ENCODE results near the gene EIPR1.

The EIPR1 gene

DNA sequence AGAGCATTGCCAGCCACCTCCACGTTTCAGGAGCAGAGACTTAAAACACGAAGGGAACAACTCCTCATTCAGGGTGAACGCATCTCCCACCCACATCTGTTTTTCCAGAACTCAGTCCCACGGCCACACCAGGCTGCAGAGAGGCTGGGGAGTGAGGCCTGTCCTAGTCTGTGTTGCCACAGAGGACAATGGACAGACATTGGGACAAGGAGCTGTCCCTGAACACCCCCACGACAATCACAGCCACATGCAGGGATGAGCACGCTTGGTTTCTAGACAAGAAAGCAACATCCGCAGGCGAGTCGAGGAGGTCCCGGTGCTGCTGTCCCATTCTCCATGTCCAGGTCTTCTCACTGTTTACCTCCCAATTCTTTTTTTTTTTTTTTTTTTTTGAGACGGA lies 167.4 kb downstream of the EIPR1 start:
- Histone ChIP-seq H3K36me3 (ENCODE audit: control insufficient read depth in 2 of 2, insufficient read depth in 2 of 2, low read length in 2 of 2) (peaks cover 0 to 4% of the 10 kb centered on the region in 2 donors), H3K4me1 (ENCODE audit: control insufficient read depth, insufficient read depth, low read length) (no peaks in the 10 kb centered on the region), H3K4me3 (ENCODE audit: low read length in 2 of 2) (no peak overlapping the region), H3K9ac (ENCODE audit: low read length in 2 of 2) (no peak overlapping the region), H3K27ac (ENCODE audit: low read length) (no peak overlapping the region), H3K27me3 (ENCODE audit: control insufficient read depth in 1 of 2, insufficient read depth in 2 of 2, low read length in 2 of 2) (no peaks in the 10 kb centered on the region), H3K9me3 (ENCODE audit: control insufficient read depth in 2 of 2, low read length in 2 of 2) (peaks cover 0 to 4% of the 10 kb centered on the region in 2 donors)

DNA sequence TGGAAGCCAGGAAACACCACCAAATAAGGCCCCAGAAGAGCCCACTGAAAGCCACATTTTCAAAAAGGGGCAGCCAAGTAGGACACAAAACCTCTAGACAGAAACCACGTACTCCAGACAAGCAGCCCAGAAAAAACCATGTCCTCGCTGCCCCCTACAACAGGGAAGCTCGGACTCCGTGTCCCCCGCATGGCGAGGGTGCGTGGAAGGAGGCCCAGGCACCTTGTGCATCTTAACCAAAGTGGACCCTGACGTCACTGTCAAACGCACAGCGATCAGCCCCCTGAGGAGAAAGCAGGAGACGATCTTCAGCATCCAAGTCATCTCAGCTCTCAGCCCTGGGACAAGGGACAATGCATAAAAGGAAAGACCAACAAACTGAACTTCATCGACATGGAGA lies 168.4 kb downstream of the EIPR1 start:
- H3K9me3 ChIP-seq (ENCODE audit: control insufficient read depth in 2 of 2, low read length in 2 of 2): peaks cover 0 to 6% of the 10 kb centered on the region in 2 donors

DNA sequence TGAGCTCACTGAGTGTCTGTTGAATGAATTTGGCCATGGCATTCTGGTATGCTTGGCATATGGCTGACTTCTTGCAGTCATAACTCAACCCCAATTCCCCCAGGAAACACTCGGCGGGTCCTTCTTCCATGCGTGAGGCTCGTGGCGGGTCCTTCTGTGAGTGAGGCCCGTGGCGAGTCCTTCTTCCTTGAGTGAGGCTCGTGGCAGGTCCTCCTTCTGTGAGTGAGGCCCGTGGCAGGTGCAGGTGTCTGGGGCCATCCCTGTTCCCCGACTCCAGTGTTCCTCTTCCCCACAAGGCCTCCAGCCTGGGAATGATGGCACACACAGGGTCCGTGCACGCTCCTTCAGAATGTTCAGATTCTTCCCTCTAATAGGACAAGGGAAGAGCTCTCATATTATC lies 169.0 kb downstream of the EIPR1 start:
- no peak overlapping the region for H3K9ac ChIP-seq (ENCODE audit: low read length in 2 of 2)
- no peaks in the 10 kb centered on the region for H3K27me3 ChIP-seq (ENCODE audit: control insufficient read depth in 1 of 2, insufficient read depth in 2 of 2, low read length in 2 of 2)
- no peak overlapping the region for H3K4me3 ChIP-seq (ENCODE audit: low read length in 2 of 2)
- peaks cover 0 to 6% of the 10 kb centered on the region in 2 donors for H3K9me3 ChIP-seq (ENCODE audit: control insufficient read depth in 2 of 2, low read length in 2 of 2)
- H3K4me1 ChIP-seq (ENCODE audit: control insufficient read depth, insufficient read depth, low read length): no peaks in the 10 kb centered on the region
- peaks cover 0 to 6% of the 10 kb centered on the region in 2 donors for H3K36me3 ChIP-seq (ENCODE audit: control insufficient read depth in 2 of 2, insufficient read depth in 2 of 2, low read length in 2 of 2)
- no peak overlapping the region for H3K27ac ChIP-seq (ENCODE audit: low read length)

More for the DNA sequence above, 168.4 kb downstream of the EIPR1 start:
- no peaks in the 10 kb centered on the region for H3K27me3 ChIP-seq (ENCODE audit: control insufficient read depth in 1 of 2, insufficient read depth in 2 of 2, low read length in 2 of 2)
- H3K27ac ChIP-seq (ENCODE audit: low read length): no peak overlapping the region
- peaks cover 0 to 6% of the 10 kb centered on the region in 2 donors for H3K36me3 ChIP-seq (ENCODE audit: control insufficient read depth in 2 of 2, insufficient read depth in 2 of 2, low read length in 2 of 2)
- H3K9ac ChIP-seq (ENCODE audit: low read length in 2 of 2): no peak overlapping the region
- no peaks in the 10 kb centered on the region for H3K4me1 ChIP-seq (ENCODE audit: control insufficient read depth, insufficient read depth, low read length)
- no peak overlapping the region for H3K4me3 ChIP-seq (ENCODE audit: low read length in 2 of 2)

DNA sequence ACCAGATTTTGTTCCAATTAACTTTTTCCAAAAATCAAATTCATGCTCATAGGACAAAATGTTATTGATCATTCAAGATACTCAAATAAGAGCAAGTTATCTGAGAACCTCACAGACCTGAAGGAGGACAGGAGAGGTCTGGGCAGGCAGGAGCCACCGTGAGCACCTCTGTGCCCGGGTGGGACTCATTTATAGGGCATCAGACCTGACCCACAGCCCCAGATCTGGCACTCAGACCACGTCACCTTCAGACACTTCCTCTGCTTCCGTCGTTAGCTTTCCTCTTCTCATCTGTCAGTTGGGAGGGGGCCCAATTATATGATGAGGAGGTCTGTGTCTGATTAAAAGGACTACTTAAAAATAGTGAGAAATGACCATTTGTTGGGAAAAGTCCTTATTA lies 169.4 kb downstream of the EIPR1 start:
- Histone ChIP-seq H3K27ac (ENCODE audit: low read length) (no peak overlapping the region), H3K9ac (ENCODE audit: low read length in 2 of 2) (no peak overlapping the region), H3K36me3 (ENCODE audit: control insufficient read depth in 2 of 2, insufficient read depth in 2 of 2, low read length in 2 of 2) (peaks cover 0 to 6% of the 10 kb centered on the region in 2 donors), H3K4me3 (ENCODE audit: low read length in 2 of 2) (no peak overlapping the region), H3K27me3 (ENCODE audit: control insufficient read depth in 1 of 2, insufficient read depth in 2 of 2, low read length in 2 of 2) (no peaks in the 10 kb centered on the region), H3K9me3 (ENCODE audit: control insufficient read depth in 2 of 2, low read length in 2 of 2) (peaks cover 0 to 6% of the 10 kb centered on the region in 2 donors), H3K4me1 (ENCODE audit: control insufficient read depth, insufficient read depth, low read length) (no peaks in the 10 kb centered on the region)

DNA sequence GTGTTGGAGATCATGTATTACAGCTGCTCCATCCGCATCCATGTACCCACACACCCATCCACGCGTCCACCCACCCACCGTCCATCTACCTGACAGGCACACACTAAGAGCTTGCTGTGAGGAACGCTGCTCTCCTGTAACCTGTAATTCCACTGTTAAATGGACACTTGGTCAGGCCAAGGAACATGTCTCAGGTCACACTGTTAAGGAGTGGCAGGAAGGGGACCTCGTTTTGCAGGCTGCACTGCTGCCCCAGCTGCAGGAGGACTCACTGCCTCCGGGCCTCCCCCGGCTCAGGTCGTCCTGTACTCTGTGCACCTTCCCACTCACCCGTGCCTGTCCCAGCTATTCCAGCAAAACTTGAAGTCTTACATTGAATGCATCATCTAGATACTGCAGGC lies 170.5 kb downstream of the EIPR1 start:
- no peak overlapping the region for H3K4me3 ChIP-seq (ENCODE audit: low read length in 2 of 2)
- peaks cover 0 to 6% of the 10 kb centered on the region in 2 donors for H3K36me3 ChIP-seq (ENCODE audit: control insufficient read depth in 2 of 2, insufficient read depth in 2 of 2, low read length in 2 of 2)
- H3K27ac ChIP-seq (ENCODE audit: low read length): no peak overlapping the region
- no peaks in the 10 kb centered on the region for H3K4me1 ChIP-seq (ENCODE audit: control insufficient read depth, insufficient read depth, low read length)
- peaks cover 0 to 6% of the 10 kb centered on the region in 2 donors for H3K9me3 ChIP-seq (ENCODE audit: control insufficient read depth in 2 of 2, low read length in 2 of 2)
- no peak overlapping the region for H3K9ac ChIP-seq (ENCODE audit: low read length in 2 of 2)
- H3K27me3 ChIP-seq (ENCODE audit: control insufficient read depth in 1 of 2, insufficient read depth in 2 of 2, low read length in 2 of 2): no peaks in the 10 kb centered on the region

DNA sequence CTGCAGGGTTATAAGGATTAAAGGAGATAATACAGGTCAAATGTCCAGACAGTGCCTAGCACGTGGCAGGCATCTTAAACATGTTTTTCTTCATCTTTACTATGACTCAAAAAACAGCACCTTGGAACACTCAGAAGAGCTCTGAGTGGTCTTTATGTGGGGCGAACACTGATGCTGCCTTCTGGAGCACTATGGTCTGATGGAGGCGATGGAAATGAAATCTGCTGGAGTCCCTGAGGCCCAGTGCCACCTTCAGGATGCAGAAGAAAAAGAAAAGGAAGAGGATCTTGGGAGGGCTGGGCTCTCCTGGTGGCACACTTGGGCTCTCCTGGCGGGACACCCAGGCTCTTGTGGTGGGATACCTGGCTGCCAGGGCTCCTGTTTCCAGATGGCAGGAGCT lies 171.8 kb downstream of the EIPR1 start:
- Histone ChIP-seq H3K9me3 (ENCODE audit: control insufficient read depth in 2 of 2, low read length in 2 of 2) (peaks cover 0 to 6% of the 10 kb centered on the region in 2 donors), H3K4me1 (ENCODE audit: control insufficient read depth, insufficient read depth, low read length) (no peaks in the 10 kb centered on the region), H3K36me3 (ENCODE audit: control insufficient read depth in 2 of 2, insufficient read depth in 2 of 2, low read length in 2 of 2) (peaks cover 0 to 4% of the 10 kb centered on the region in 2 donors), H3K4me3 (ENCODE audit: low read length in 2 of 2) (no peak overlapping the region), H3K27me3 (ENCODE audit: control insufficient read depth in 1 of 2, insufficient read depth in 2 of 2, low read length in 2 of 2) (no peaks in the 10 kb centered on the region), H3K9ac (ENCODE audit: low read length in 2 of 2) (no peak overlapping the region), H3K27ac (ENCODE audit: low read length) (no peak overlapping the region)

DNA sequence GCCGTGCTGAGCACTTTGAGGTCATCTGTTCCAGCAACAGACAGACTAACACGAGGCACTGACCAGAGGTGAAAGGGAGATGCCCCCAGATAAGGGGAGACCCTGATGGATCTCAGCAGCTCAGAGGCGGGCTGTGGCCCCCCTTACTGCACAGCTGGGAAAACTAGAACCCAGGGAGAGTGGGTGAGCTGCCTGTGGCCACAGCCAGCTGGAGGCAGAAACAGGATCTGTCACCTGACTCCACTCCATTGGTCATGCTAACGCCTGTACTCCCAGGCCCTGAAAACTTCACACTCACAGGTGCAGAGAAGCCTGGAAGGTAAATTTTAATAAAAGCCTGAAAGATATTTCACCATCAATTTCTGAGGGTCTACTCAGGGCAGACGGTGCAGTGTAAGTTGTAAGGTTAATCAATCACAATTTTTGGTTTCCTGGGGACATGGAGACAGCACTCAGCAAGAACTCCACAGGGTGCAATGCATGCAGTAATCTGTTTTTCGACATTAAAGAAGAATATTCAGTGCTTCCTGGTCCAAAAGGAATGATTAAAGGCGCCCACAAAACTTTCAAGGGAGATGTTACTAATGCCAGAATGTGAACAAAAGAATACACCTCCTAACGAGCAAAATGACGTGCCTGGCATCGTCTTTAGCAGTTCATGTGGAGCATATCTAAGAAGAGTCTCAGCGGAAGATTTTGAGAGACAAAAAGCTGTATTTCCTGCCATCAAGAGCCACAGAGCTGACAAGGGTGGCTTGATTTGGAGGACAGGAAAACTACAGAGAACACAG lies 173.4 kb downstream of the EIPR1 start:
- Histone ChIP-seq H3K36me3 (ENCODE audit: control insufficient read depth in 2 of 2, insufficient read depth in 2 of 2, low read length in 2 of 2) (peaks cover 0 to 4% of the 10 kb centered on the region in 2 donors), H3K9ac (ENCODE audit: low read length in 2 of 2) (no peak overlapping the region), H3K27me3 (ENCODE audit: control insufficient read depth in 1 of 2, insufficient read depth in 2 of 2, low read length in 2 of 2) (no peaks in the 10 kb centered on the region), H3K9me3 (ENCODE audit: control insufficient read depth in 2 of 2, low read length in 2 of 2) (peaks cover 0 to 6% of the 10 kb centered on the region in 2 donors), H3K27ac (ENCODE audit: low read length) (no peak overlapping the region), H3K4me3 (ENCODE audit: low read length in 2 of 2) (no peak overlapping the region), H3K4me1 (ENCODE audit: control insufficient read depth, insufficient read depth, low read length) (no peaks in the 10 kb centered on the region)

DNA sequence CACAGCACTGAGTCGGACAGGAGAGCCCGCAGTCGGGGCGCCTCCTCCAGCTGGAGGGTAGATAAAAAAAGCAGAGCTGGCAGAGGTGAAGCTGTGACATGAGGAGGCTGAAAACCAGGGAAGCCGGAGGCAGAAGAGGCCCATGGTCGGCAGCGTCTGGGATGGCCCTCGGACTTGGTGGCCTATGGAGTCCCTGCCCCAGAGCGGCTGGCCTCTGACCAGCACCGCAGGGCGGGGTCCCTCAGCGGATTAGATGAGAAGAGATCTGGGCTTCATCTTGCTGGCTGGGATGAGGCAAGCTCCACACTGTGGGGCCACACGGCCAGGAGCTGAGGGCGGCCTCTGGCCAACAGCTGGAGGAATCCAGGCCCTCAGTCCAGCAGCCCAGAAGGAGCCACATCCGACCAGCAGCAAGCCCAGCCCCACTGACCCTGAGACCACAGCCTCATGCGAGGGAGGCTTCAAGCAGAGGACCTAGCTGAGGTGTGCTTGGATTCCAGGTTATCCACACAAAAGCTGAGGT lies 174.1 kb downstream of the EIPR1 start:
- Histone ChIP-seq H3K9me3 (ENCODE audit: control insufficient read depth in 2 of 2, low read length in 2 of 2) (peaks cover 0 to 6% of the 10 kb centered on the region in 2 donors), H3K36me3 (ENCODE audit: control insufficient read depth in 2 of 2, insufficient read depth in 2 of 2, low read length in 2 of 2) (peaks cover 0 to 3% of the 10 kb centered on the region in 2 donors), H3K4me3 (ENCODE audit: low read length in 2 of 2) (no peak overlapping the region), H3K27me3 (ENCODE audit: control insufficient read depth in 1 of 2, insufficient read depth in 2 of 2, low read length in 2 of 2) (no peaks in the 10 kb centered on the region), H3K27ac (ENCODE audit: low read length) (no peak overlapping the region), H3K4me1 (ENCODE audit: control insufficient read depth, insufficient read depth, low read length) (no peaks in the 10 kb centered on the region), H3K9ac (ENCODE audit: low read length in 2 of 2) (no peak overlapping the region)

DNA sequence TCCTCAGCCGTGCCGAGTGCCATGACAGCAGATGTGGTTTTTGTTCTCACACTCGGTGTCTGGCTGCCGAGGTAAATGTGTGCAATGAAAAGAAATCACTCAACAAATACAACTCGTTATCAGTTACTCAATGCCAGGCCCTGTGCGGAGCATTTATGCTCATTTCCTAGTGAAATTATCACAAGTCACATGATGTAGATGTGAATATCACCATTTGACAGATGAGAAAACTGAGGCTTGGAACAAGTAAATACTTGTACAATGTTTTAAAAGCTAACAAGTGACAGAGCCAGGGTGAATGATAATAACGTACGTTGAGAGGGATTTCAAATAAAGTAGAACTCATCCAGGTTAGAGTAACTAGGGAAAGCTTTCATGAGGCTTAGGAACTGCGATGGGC lies 174.7 kb downstream of the EIPR1 start:
- peaks cover 0 to 2% of the 10 kb centered on the region in 2 donors for H3K36me3 ChIP-seq (ENCODE audit: control insufficient read depth in 2 of 2, insufficient read depth in 2 of 2, low read length in 2 of 2)

DNA sequence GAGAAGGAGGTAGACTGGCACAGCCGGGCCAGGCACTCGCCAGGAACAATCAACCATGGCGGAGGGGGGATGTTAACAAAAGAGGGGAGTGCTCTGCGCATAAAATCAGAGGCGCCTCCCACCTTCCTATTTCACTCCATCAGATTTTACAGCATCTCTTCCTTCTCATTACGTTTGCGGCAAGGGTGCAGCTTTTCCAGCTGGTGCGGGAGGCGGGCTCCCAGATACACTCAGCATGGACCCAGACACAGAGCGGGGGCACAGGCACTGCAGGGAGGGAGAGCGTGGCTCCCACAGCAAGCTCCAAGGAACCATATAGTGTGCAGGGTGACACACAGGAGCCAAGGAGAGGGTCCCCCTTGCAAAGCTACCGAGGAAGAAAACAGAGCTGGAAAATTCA lies 176.3 kb downstream of the EIPR1 start:
- Histone ChIP-seq H3K9me3 (ENCODE audit: control insufficient read depth in 2 of 2, low read length in 2 of 2) (peaks cover 0 to 6% of the 10 kb centered on the region in 2 donors), H3K36me3 (ENCODE audit: control insufficient read depth in 2 of 2, insufficient read depth in 2 of 2, low read length in 2 of 2) (peaks cover 0 to 4% of the 10 kb centered on the region in 2 donors), H3K27me3 (ENCODE audit: control insufficient read depth in 1 of 2, insufficient read depth in 2 of 2, low read length in 2 of 2) (no peaks in the 10 kb centered on the region), H3K27ac (ENCODE audit: low read length) (no peak overlapping the region), H3K4me1 (ENCODE audit: control insufficient read depth, insufficient read depth, low read length) (no peaks in the 10 kb centered on the region), H3K9ac (ENCODE audit: low read length in 2 of 2) (no peak overlapping the region), H3K4me3 (ENCODE audit: low read length in 2 of 2) (no peak overlapping the region)

More for the DNA sequence above, 174.7 kb downstream of the EIPR1 start:
- Histone ChIP-seq H3K27ac (ENCODE audit: low read length) (no peak overlapping the region), H3K9me3 (ENCODE audit: control insufficient read depth in 2 of 2, low read length in 2 of 2) (peaks cover 0 to 6% of the 10 kb centered on the region in 2 donors), H3K27me3 (ENCODE audit: control insufficient read depth in 1 of 2, insufficient read depth in 2 of 2, low read length in 2 of 2) (no peaks in the 10 kb centered on the region), H3K9ac (ENCODE audit: low read length in 2 of 2) (no peak overlapping the region), H3K4me3 (ENCODE audit: low read length in 2 of 2) (no peak overlapping the region), H3K4me1 (ENCODE audit: control insufficient read depth, insufficient read depth, low read length) (no peaks in the 10 kb centered on the region)

DNA sequence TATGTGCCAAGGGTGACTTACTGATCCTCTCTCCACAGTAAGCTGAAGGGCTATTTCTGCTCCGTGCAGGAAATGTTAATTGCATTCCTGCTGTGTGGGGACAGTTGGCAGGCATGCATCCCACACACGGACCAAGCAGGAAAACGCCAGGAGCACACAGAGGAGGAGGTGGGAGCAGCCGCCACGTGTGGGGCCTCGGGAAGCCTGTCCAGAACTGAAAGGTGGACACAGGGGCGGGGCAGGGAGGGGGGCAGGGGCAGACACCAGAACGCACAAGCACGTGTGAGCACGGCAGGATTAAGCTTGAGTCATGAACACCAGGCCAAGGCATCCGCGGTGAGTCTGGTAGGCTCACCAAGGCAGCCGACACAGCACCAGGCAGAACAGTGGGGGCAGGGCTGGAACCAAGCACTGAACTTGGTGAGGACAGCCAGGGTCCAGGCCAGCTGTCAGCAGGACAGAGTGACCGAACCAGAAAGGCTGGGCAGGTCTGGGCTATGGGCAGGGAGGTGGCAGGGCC lies 177.1 kb downstream of the EIPR1 start:
- no peak overlapping the region for H3K4me3 ChIP-seq (ENCODE audit: low read length in 2 of 2)

More for the DNA sequence above, 177.1 kb downstream of the EIPR1 start:
- no peak overlapping the region for H3K9ac ChIP-seq (ENCODE audit: low read length in 2 of 2)
- no peaks in the 10 kb centered on the region for H3K4me1 ChIP-seq (ENCODE audit: control insufficient read depth, insufficient read depth, low read length)
- peaks cover 0 to 8% of the 10 kb centered on the region in 2 donors for H3K36me3 ChIP-seq (ENCODE audit: control insufficient read depth in 2 of 2, insufficient read depth in 2 of 2, low read length in 2 of 2)
- no peak overlapping the region for H3K27ac ChIP-seq (ENCODE audit: low read length)
- no peaks in the 10 kb centered on the region for H3K27me3 ChIP-seq (ENCODE audit: control insufficient read depth in 1 of 2, insufficient read depth in 2 of 2, low read length in 2 of 2)
- peaks cover 0 to 4% of the 10 kb centered on the region in 2 donors for H3K9me3 ChIP-seq (ENCODE audit: control insufficient read depth in 2 of 2, low read length in 2 of 2)
